Body of pancreas (tissue), 4 donors: ENCODE measurements around the gene TM7SF2. TPM values are rescaled to one million over a fixed set of nuclear protein-coding genes. Genes with fewer than 3 reads are reported as not detected.

Experiments used
- ATAC-seq: fragments of 150-250 bp; one replicate; pipeline ENCODE4 v1.9.1; 2016
- DNase-seq, 4 donors: peaks; one replicate each; pipeline ENCODE4 v3.0.0-alpha.2; 2019
- H3K27ac ChIP-seq, 4 donors: fragments of 200-600 bp; sonication (generic); 1 replicate in 3 of 4; 2 replicates in 1 of 4; pipeline versions ENCODE4 v1.5.1 to v1.6.1; 2016 to 2019; ENCODE audit warnings: mild to moderate bottlenecking in 1 of 4, mixed read lengths in 1 of 4, moderate library complexity in 1 of 4
- H3K27me3 ChIP-seq, 2 donors: fragments of 200-600 bp; sonication (generic); one replicate each; pipeline ENCODE4 v1.6.0; 2016; ENCODE audit warnings: mild to moderate bottlenecking in 1 of 2
- H3K36me3 ChIP-seq, 2 donors: fragments of 200-600 bp; sonication (generic); replicated peaks in 1 of 2; 2 replicates each; pipeline ENCODE4 v1.5.1; 2016; ENCODE audit warnings: low read depth in 2 of 2; ENCODE audit not compliant: insufficient read depth in 1 of 2
- H3K4me1 ChIP-seq: fragments of 200-600 bp; sonication (generic); one replicate; pipeline ENCODE4 v1.6.0; 2016
- H3K4me3 ChIP-seq, 2 donors: fragments of 200-600 bp; sonication (generic); 1 replicate in 1 of 2; 2 replicates in 1 of 2; pipeline ENCODE4 v1.5.1; 2016 to 2019
- H3K9me3 ChIP-seq, 3 donors: fragments of 200-600 bp; sonication (generic); 1 replicate in 2 of 3; 2 replicates in 1 of 3; pipeline ENCODE4 v1.5.1; 2016
- CTCF ChIP-seq, 7 experiments: fragments of 450-650 bp in 4 of 7; fragments of 200-600 bp in 3 of 7; sonication (generic) in 3 of 7; IDR thresholded peaks; one replicate each; pipeline ENCODE4 v1.5.1; 2016 to 2019; ENCODE audit warnings: antibody characterized with exemption in 7 of 7
- POLR2A ChIP-seq, 3 donors: fragments of 450-650 bp; IDR thresholded peaks; one replicate each; pipeline ENCODE4 v1.6.1; 2016; ENCODE audit warnings: antibody characterized with exemption in 3 of 3, mild to moderate bottlenecking in 2 of 3
- WGBS, 2 donors: methylation state at CpG; one replicate each; pipeline ENCODE4 v1.1.5; 2017; 5-methylcytosine and 5-hydroxymethylcytosine counted together
- intact Hi-C: fragments of 100-400 bp; cut with DNase I; formaldehyde crosslinking; loops from one replicate; pipeline ENCODE4 v1.15.1; 2023
- total RNA-seq, 2 donors: library from RNA; depleted of rRNA; stranded (reverse); fragments of >200 nt; gene quantifications; one replicate each; pipeline ENCODE4 v1.1.0, GENCODE V29; 2016

TM7SF2 gene
- total RNA-seq, 2 donors from 2014 or later = 25.4 to 85.6 TPM

DNA sequence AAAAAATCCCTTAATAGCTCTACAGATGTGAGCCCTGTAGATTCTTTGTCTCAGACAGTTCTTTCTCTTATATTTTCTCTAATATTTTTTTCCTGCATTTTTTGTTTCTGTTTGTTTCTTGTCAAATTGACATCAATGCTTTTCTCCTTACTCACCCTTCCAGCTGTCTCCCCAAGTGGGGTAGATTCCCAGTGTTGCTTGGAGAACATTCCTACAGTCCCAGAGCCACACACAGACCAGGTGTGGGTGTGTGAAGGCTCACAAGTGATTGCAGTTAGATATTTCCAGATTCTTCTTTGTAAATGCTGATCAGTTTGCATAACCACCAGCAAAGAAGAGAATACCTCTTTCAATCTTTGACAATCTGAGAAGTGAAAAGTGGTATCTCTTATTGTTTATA, 8.2 kb upstream of the TM7SF2 start:
- Histone ChIP-seq H3K27me3 (no peaks in the 10 kb centered on the region), H3K36me3 (peaks cover 0 to 7% of the 10 kb centered on the region in 2 donors), H3K9me3 (no peaks in the 10 kb centered on the region), H3K4me3 (no peak overlapping the region), H3K4me1 (peaks cover 54% of the 10 kb centered on the region), H3K27ac (peak overlapping the region in 3 of 4 donors; percentile 64 to 78 (median 72))
- DNase-seq (no peak), ATAC-seq (no peak)
- no peak for TF ChIP-seq POLR2A (IDR thresholded peaks at IDR 0.05)
- intact Hi-C loops = no loop called here

- Histone ChIP-seq H3K27ac (peak overlapping the region in 3 of 4 donors; percentile 64 to 78 (median 72)), H3K4me3 (no peak overlapping the region), H3K4me1 (peaks cover 52% of the 10 kb centered on the region), H3K27me3 (no peaks in the 10 kb centered on the region), H3K9me3 (no peaks in the 10 kb centered on the region), H3K36me3 (peaks cover 0 to 7% of the 10 kb centered on the region in 2 donors)
- ATAC-seq (no peak), DNase-seq (no peak)
- intact Hi-C loops = no loop called here
- WGBS, 2 donors = 18 to 22% methylated on average over 4 of the region's 4 CpGs
- TF ChIP-seq CTCF (IDR thresholded peaks at IDR 0.05) (no peak), POLR2A (IDR thresholded peaks at IDR 0.05) (no peak)
Observed at GRCh38 chr11:65104628-65105027, 7.0 kb upstream of the TM7SF2 start.

- Histone ChIP-seq H3K4me1 (peaks cover 54% of the 10 kb centered on the region), H3K36me3 (peaks cover 0 to 7% of the 10 kb centered on the region in 2 donors), H3K9me3 (no peaks in the 10 kb centered on the region), H3K27ac (no peak overlapping the region), H3K4me3 (no peak overlapping the region), H3K27me3 (no peaks in the 10 kb centered on the region)
- intact Hi-C loops = no loop called here
- ATAC-seq (no peak), DNase-seq (no peak)
- WGBS, 2 donors = 91 to 93% methylated on average over 8 to 14 of the region's 15 CpGs
- TF ChIP-seq CTCF (IDR thresholded peaks at IDR 0.05) = no peak
- TF ChIP-seq POLR2A (IDR thresholded peaks at IDR 0.05) = no peak
Observed at GRCh38 chr11:65107078-65107477, 4.6 kb upstream of the TM7SF2 start.

DNA sequence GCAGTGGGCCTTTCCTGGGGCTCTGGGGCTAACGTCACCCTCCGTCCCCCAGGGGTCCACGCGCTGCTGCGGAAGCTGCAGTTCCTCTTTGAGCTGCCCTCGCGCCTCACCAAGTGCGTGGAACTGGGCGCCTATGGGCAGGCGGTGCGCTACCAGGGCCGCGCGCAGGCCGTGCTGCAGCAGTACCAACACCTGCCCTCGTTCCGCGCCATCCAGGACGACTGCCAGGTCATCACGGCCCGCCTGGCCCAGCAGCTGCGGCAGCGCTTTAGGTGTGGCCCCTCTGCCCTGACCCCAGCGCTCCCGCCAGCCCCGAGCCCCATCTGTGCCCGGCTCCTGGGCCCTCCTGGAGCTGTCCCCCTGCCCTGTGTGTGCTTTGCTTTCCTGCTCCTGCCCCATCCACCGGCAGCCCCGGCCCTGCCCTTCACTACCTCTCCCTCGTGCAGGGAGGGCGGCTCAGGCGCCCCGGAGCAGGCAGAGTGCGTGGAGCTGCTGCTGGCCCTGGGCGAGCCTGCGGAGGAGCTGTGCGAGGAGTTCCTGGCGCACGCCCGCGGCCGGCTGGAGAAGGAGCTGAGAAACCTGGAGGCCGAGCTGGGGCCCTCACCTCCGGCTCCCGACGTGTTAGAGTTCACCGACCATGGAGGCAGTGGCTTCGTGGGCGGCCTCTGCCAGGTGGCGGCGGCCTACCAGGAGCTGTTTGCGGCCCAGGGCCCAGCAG, 3.8 kb upstream of the TM7SF2 start:
- Histone ChIP-seq H3K27ac (no peak overlapping the region), H3K9me3 (no peaks in the 10 kb centered on the region), H3K36me3 (peaks cover 0 to 7% of the 10 kb centered on the region in 2 donors), H3K27me3 (no peaks in the 10 kb centered on the region), H3K4me3 (no peak overlapping the region), H3K4me1 (peaks cover 54% of the 10 kb centered on the region)
- ATAC-seq (no peak), DNase-seq (no peak)
- intact Hi-C loops = no loop called here
- WGBS, 2 donors = 94 to 97% methylated on average over 31 to 43 of the region's 52 CpGs
- TF ChIP-seq POLR2A (IDR thresholded peaks at IDR 0.05) (no peak), CTCF (IDR thresholded peaks at IDR 0.05) (no peak)

DNA sequence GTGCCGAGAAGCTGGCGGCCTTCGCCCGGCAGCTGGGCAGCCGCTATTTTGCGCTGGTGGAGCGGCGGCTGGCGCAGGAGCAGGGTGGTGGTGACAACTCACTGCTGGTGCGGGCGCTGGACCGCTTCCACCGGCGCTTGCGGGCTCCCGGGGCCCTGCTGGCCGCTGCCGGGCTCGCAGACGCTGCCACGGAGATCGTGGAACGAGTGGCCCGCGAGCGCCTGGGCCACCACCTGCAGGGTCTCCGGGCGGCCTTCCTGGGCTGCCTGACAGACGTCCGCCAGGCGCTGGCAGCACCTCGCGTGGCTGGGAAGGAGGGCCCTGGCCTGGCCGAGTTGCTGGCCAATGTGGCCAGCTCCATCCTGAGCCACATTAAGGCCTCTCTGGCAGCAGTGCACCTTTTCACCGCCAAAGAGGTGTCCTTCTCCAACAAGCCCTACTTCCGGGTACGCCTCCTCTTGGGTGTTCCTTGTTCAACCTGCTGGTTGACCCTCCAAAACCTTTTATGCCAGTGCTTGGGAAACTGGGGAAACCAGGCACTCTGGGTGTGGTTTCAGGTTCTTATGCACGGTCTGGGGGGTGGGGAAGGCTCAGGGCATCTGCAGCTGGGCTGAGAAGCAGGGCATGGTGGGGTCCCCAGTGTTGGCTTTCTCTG, 3.1 kb upstream of the TM7SF2 start:
- Histone ChIP-seq H3K36me3 (peaks cover 0 to 7% of the 10 kb centered on the region in 2 donors), H3K27me3 (no peaks in the 10 kb centered on the region), H3K27ac (no peak overlapping the region), H3K4me1 (peaks cover 54% of the 10 kb centered on the region), H3K9me3 (no peaks in the 10 kb centered on the region), H3K4me3 (no peak overlapping the region)
- 91 to 94% methylated on average over 9 to 23 of the region's 38 CpGs for WGBS, 2 donors
- no peak for ATAC-seq
- no peak for DNase-seq
- TF ChIP-seq CTCF (IDR thresholded peaks at IDR 0.05) = no peak
- no peak for TF ChIP-seq POLR2A (IDR thresholded peaks at IDR 0.05)
- intact Hi-C loops = no loop called here
